GM19238 (cell line): Measurements from ENCODE around the gene NLGN3.
"Not testable (repeated sequence)": the region's sequence is repeated elsewhere in the genome, so short reads cannot be mapped to it uniquely, and the experiment has no call there.

Experiments
- DNase-seq: peaks from one replicate; pipeline ENCODE4 v3.0.0; 2011; ENCODE audit warnings: low spot score; ENCODE audit not compliant: insufficient read length

NLGN3 gene

GRCh38 chrX:71169586-71169985 lies 24.9 kb downstream of the NLGN3 start:
- no peak for DNase-seq

- DNase-seq = no peak
Measured at GRCh38 chrX:71170660-71171059, 26.0 kb downstream of the NLGN3 start.

- no peak for DNase-seq
Measured at GRCh38 chrX:71171110-71171801, 26.6 kb downstream of the NLGN3 start.

- no peak for DNase-seq
Measured at GRCh38 chrX:71173440-71173839, 28.8 kb downstream of the NLGN3 start.

GRCh38 chrX:71174795-71175194 lies 30.2 kb downstream of the NLGN3 start:
- no peak for DNase-seq

- DNase-seq = no peak
Measured at GRCh38 chrX:71175531-71175930, 30.9 kb downstream of the NLGN3 start.

GRCh38 chrX:71177327-71177726 lies 32.7 kb downstream of the NLGN3 start:
- no peak for DNase-seq

- peak; percentile 32 for DNase-seq
Measured at GRCh38 chrX:71178908-71179307, 34.3 kb downstream of the NLGN3 start.

GRCh38 chrX:71180579-71181265 lies 36.1 kb downstream of the NLGN3 start:
- DNase-seq = not testable (repeated sequence)

GRCh38 chrX:71181558-71181909 lies 36.9 kb downstream of the NLGN3 start:
- DNase-seq = no peak

- DNase-seq = peak; percentile 41
Measured at GRCh38 chrX:71181910-71182799, 37.5 kb downstream of the NLGN3 start.

GRCh38 chrX:71182871-71183270 lies 38.2 kb downstream of the NLGN3 start:
- no peak for DNase-seq

GRCh38 chrX:71183341-71183740 lies 38.7 kb downstream of the NLGN3 start:
- no peak for DNase-seq

- no peak for DNase-seq
Measured at GRCh38 chrX:71184092-71184491, 39.5 kb downstream of the NLGN3 start.

- no peak for DNase-seq
Measured at GRCh38 chrX:71184803-71185495, 40.3 kb downstream of the NLGN3 start.

GRCh38 chrX:71191248-71191647 lies 46.6 kb downstream of the NLGN3 start:
- no peak for DNase-seq

- no peak for DNase-seq
Measured at GRCh38 chrX:71195964-71196649, 51.5 kb downstream of the NLGN3 start.

GRCh38 chrX:71198066-71198465 lies 53.4 kb downstream of the NLGN3 start:
- peak; percentile 34 for DNase-seq

- no peak for DNase-seq
Measured at GRCh38 chrX:71199252-71200008, 54.8 kb downstream of the NLGN3 start.

GRCh38 chrX:71210816-71211215 lies 66.2 kb downstream of the NLGN3 start:
- no peak for DNase-seq
